Vagina (tissue), 2 donors: ENCODE measurements around the gene TRIO. TPM values are rescaled to one million over a fixed set of nuclear protein-coding genes. Genes with fewer than 3 reads are reported as not detected.

Experiments
- DNase-seq, 2 donors: peaks; one replicate each; pipeline ENCODE4 v3.0.0-alpha.2; 2017; ENCODE audit errors: extremely low spot score in 2 of 2
- H3K27ac ChIP-seq: fragments of 200-600 bp; sonication (generic); one replicate; pipeline ENCODE4 v1.5.1; 2019
- H3K27me3 ChIP-seq: fragments of 200-600 bp; sonication (generic); one replicate; pipeline ENCODE4 v1.5.1; 2019
- H3K36me3 ChIP-seq, 2 donors: fragments of 200-600 bp; sonication (generic); one replicate each; pipeline ENCODE4 v1.5.1; 2017 to 2019
- H3K4me1 ChIP-seq: fragments of 200-600 bp; sonication (generic); one replicate; pipeline ENCODE4 v1.5.1; 2019
- H3K4me3 ChIP-seq, 2 donors: fragments of 200-600 bp; sonication (generic); 1 replicate in 1 of 2; 2 replicates in 1 of 2; pipeline ENCODE4 v1.5.1; 2016 to 2019
- H3K9me3 ChIP-seq: fragments of 200-600 bp; sonication (generic); one replicate; pipeline ENCODE4 v1.5.1; 2019
- CTCF ChIP-seq, 3 experiments: fragments of 450-650 bp in 2 of 3; fragments of 200-600 bp in 1 of 3; sonication (generic) in 1 of 3; IDR thresholded peaks; one replicate each; pipeline ENCODE4 v1.5.1; 2017 to 2019; ENCODE audit warnings: antibody characterized with exemption in 3 of 3, mild to moderate bottlenecking in 2 of 3, moderate library complexity in 2 of 3
- POLR2A ChIP-seq, 2 donors: fragments of 450-650 bp; IDR thresholded peaks; one replicate each; pipeline ENCODE4 v1.6.1; 2017; ENCODE audit warnings: antibody characterized with exemption in 2 of 2, mild to moderate bottlenecking in 2 of 2, moderate library complexity in 2 of 2
- POLR2AphosphoS5 ChIP-seq, 2 donors: sonication (generic); formaldehyde crosslinking; IDR thresholded peaks; one replicate each; pipeline ENCODE4 v1.9.0; 2017; ENCODE audit warnings: antibody characterized with exemption in 2 of 2, mild to moderate bottlenecking in 2 of 2, low read depth in 1 of 2; ENCODE audit not compliant: insufficient read depth in 1 of 2
- intact Hi-C: fragments of 100-400 bp; cut with DNase I; formaldehyde crosslinking; loops from one replicate; pipeline ENCODE4 v1.15.1; 2023
- total RNA-seq: library from RNA; depleted of rRNA; stranded (reverse); fragments of >200 nt; gene quantifications from one replicate; pipeline ENCODE4 v1.2.3, GENCODE V29; 2016

TRIO gene
- total RNA-seq, 1 donor from 2014 or later, result 142 TPM

- Histone ChIP-seq H3K27me3 (no peaks in the 10 kb centered on the region), H3K4me3 (no peak overlapping the region), H3K36me3 (no peaks in the 10 kb centered on the region), H3K27ac (no peak overlapping the region), H3K9me3 (no peaks in the 10 kb centered on the region), H3K4me1 (peaks cover 14% of the 10 kb centered on the region)
- TF ChIP-seq CTCF (IDR thresholded peaks at IDR 0.05) (no peak), POLR2AphosphoS5 (IDR thresholded peaks at IDR 0.05; ENCODE audit: insufficient read depth in 1 of 2, low read depth in 1 of 2) (no peak), POLR2A (IDR thresholded peaks at IDR 0.05) (no peak)
- intact Hi-C loops, result no loop called here
- DNase-seq, result no peak
Measured at GRCh38 chr5:14174230-14174636, 31.1 kb downstream of the TRIO start.

GRCh38 chr5:14175381-14175780 is 32.2 kb downstream of the TRIO start:
- Histone ChIP-seq H3K27me3 (no peaks in the 10 kb centered on the region), H3K4me1 (peaks cover 14% of the 10 kb centered on the region), H3K4me3 (no peak overlapping the region), H3K36me3 (no peaks in the 10 kb centered on the region), H3K9me3 (no peaks in the 10 kb centered on the region), H3K27ac (no peak overlapping the region)
- intact Hi-C loops, result no loop called here
- no peak for TF ChIP-seq POLR2A (IDR thresholded peaks at IDR 0.05)
- no peak for TF ChIP-seq POLR2AphosphoS5 (IDR thresholded peaks at IDR 0.05; ENCODE audit: insufficient read depth in 1 of 2, low read depth in 1 of 2)
- TF ChIP-seq CTCF (IDR thresholded peaks at IDR 0.05), result no peak
- no peak for DNase-seq

- TF ChIP-seq POLR2AphosphoS5 (IDR thresholded peaks at IDR 0.05; ENCODE audit: insufficient read depth in 1 of 2, low read depth in 1 of 2) (no peak), CTCF (IDR thresholded peaks at IDR 0.05) (no peak)
- Histone ChIP-seq H3K4me3 (no peak overlapping the region), H3K27ac (no peak overlapping the region), H3K4me1 (peaks cover 5% of the 10 kb centered on the region), H3K36me3 (no peaks in the 10 kb centered on the region), H3K9me3 (no peaks in the 10 kb centered on the region), H3K27me3 (no peaks in the 10 kb centered on the region)
- DNase-seq, result no peak
- intact Hi-C loops, result no loop called here
Measured at GRCh38 chr5:14176888-14177287, 33.7 kb downstream of the TRIO start.

- no peak for DNase-seq
- intact Hi-C loops, result no loop called here
Measured at GRCh38 chr5:14177634-14178033, 34.5 kb downstream of the TRIO start.

GRCh38 chr5:14178091-14178490 is 34.9 kb downstream of the TRIO start:
- Histone ChIP-seq H3K27me3 (no peaks in the 10 kb centered on the region), H3K27ac (no peak overlapping the region), H3K4me1 (peaks cover 6% of the 10 kb centered on the region), H3K4me3 (no peak overlapping the region), H3K36me3 (no peaks in the 10 kb centered on the region), H3K9me3 (no peaks in the 10 kb centered on the region)
- TF ChIP-seq CTCF (IDR thresholded peaks at IDR 0.05), result no peak
- intact Hi-C loops, result no loop called here
- DNase-seq, result no peak

More at GRCh38 chr5:14177634-14178033, 34.5 kb downstream of the TRIO start:
- H3K27ac ChIP-seq, result no peak overlapping the region
- no peak overlapping the region for H3K4me3 ChIP-seq
- H3K9me3 ChIP-seq, result no peaks in the 10 kb centered on the region
- TF ChIP-seq POLR2A (IDR thresholded peaks at IDR 0.05) (no peak), POLR2AphosphoS5 (IDR thresholded peaks at IDR 0.05; ENCODE audit: insufficient read depth in 1 of 2, low read depth in 1 of 2) (no peak), CTCF (IDR thresholded peaks at IDR 0.05) (no peak)
- peaks cover 1% of the 10 kb centered on the region for H3K4me1 ChIP-seq
- no peaks in the 10 kb centered on the region for H3K36me3 ChIP-seq
- H3K27me3 ChIP-seq, result no peaks in the 10 kb centered on the region
